ENCODE results near the gene KRTAP5-10.
A peak's percentile ranks its signal among the peaks of the same experiment; 100 is the strongest.

Gene KRTAP5-10

DNA sequence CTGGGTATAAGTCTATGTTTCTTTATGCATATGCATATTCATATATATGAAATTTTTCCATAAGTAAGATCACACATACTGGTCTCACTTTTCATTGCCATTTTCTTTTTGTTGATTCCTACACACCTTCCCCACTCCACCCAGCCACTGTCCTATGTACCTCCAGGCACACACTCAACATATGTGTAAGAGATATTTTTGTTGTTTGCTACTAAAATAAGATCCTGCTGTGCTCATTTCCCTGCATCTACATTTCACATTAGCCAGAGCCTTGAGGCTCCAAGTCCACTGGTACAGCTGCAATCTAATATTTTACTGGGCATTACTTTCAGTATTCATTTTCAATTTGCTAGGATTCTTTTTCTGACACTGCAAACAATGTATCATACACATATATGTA lies 8.1 kb upstream of the KRTAP5-10 start:
- H3K9ac ChIP-seq (ENCODE audit: low read length): no peak overlapping the region
- no peak overlapping the region for H4K8ac ChIP-seq (ENCODE audit: low read depth, low read length)
- H3K27ac ChIP-seq (ENCODE audit: low read depth, low read length): no peak overlapping the region
- H3K36me3 ChIP-seq (ENCODE audit: control insufficient read depth in 1 of 2, insufficient read depth in 2 of 2, low read length in 2 of 2): no peaks in the 10 kb centered on the region
- H2BK5ac ChIP-seq (ENCODE audit: low read depth, low read length, poor library complexity): no peak overlapping the region
- H3K23ac ChIP-seq (ENCODE audit: low read length): no peak overlapping the region
- H2AFZ ChIP-seq (ENCODE audit: insufficient read depth, low read length, poor library complexity): no peak overlapping the region
- no peak overlapping the region for H3K4ac ChIP-seq (ENCODE audit: low read depth, low read length)
- no peak overlapping the region for H3K4me2 ChIP-seq (ENCODE audit: low read length)
- no peak overlapping the region for H3K4me3 ChIP-seq (ENCODE audit: low read depth, low read length)
- H2AK5ac ChIP-seq (ENCODE audit: low read length): no peak overlapping the region
- no peak overlapping the region for H3K18ac ChIP-seq (ENCODE audit: low read length)
- H4K91ac ChIP-seq (ENCODE audit: low read depth, low read length): no peak overlapping the region
- no peak overlapping the region for H2BK12ac ChIP-seq (ENCODE audit: low read length)
- H2BK120ac ChIP-seq (ENCODE audit: insufficient read depth, low read length, poor library complexity): no peak overlapping the region
- DNase-seq: no peak
- no peaks in the 10 kb centered on the region for H3K4me1 ChIP-seq (ENCODE audit: control insufficient read depth in 1 of 2, insufficient read depth in 2 of 2, low read length in 2 of 2)
- H3K27me3 ChIP-seq (ENCODE audit: insufficient read depth, low read length): no peaks in the 10 kb centered on the region
- no peaks in the 10 kb centered on the region for H3K79me2 ChIP-seq (ENCODE audit: control insufficient read depth, insufficient read depth, low read length, poor library complexity)
- H3K79me1 ChIP-seq (ENCODE audit: low read length): no peaks in the 10 kb centered on the region
- peaks cover 7% of the 10 kb centered on the region for H3K9me3 ChIP-seq (ENCODE audit: insufficient read depth, low read depth, low read length)
- H3K14ac ChIP-seq (ENCODE audit: low read length): no peak overlapping the region
- H4K12ac ChIP-seq (ENCODE audit: low read depth, low read length): no peak overlapping the region

DNA sequence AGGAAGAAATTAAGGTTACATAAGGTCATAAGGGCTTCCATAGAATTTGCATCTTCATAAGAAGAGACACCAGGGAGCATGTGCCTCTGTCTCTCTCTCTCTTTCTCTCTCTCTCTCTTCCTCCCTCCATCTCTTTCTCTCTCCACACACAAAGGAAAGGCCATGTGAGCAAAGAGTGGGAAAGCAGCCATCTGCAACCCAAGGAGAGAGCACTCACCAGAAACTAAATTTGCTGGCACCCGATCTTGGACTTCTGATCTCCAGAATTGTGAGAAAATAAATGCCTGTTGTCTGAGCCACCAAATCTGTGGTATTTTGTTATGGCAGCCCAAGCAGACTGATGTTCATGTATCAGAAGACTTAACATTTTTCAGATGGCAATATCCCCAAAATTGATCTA lies 6.4 kb upstream of the KRTAP5-10 start:
- H2AFZ ChIP-seq (ENCODE audit: insufficient read depth, low read length, poor library complexity): no peak overlapping the region
- no peaks in the 10 kb centered on the region for H3K27me3 ChIP-seq (ENCODE audit: insufficient read depth, low read length)
- no peak overlapping the region for H3K4ac ChIP-seq (ENCODE audit: low read depth, low read length)
- peaks cover 7% of the 10 kb centered on the region for H3K9me3 ChIP-seq (ENCODE audit: insufficient read depth, low read depth, low read length)
- no peaks in the 10 kb centered on the region for H3K4me1 ChIP-seq (ENCODE audit: control insufficient read depth in 1 of 2, insufficient read depth in 2 of 2, low read length in 2 of 2)
- no peaks in the 10 kb centered on the region for H3K79me1 ChIP-seq (ENCODE audit: low read length)
- no peak overlapping the region for H4K8ac ChIP-seq (ENCODE audit: low read depth, low read length)
- no peak overlapping the region for H3K18ac ChIP-seq (ENCODE audit: low read length)
- H3K23ac ChIP-seq (ENCODE audit: low read length): no peak overlapping the region
- no peak overlapping the region for H3K4me3 ChIP-seq (ENCODE audit: low read depth, low read length)
- no peak overlapping the region for H4K91ac ChIP-seq (ENCODE audit: low read depth, low read length)
- no peak overlapping the region for H3K14ac ChIP-seq (ENCODE audit: low read length)
- H2BK5ac ChIP-seq (ENCODE audit: low read depth, low read length, poor library complexity): no peak overlapping the region
- H2BK12ac ChIP-seq (ENCODE audit: low read length): no peak overlapping the region
- H2BK120ac ChIP-seq (ENCODE audit: insufficient read depth, low read length, poor library complexity): no peak overlapping the region
- no peak overlapping the region for H3K9ac ChIP-seq (ENCODE audit: low read length)
- WGBS (ENCODE audit: extremely low coverage, insufficient coverage, insufficient read length): no CpG with 5 or more reads among the region's 1 CpG
- H2AK5ac ChIP-seq (ENCODE audit: low read length): no peak overlapping the region
- DNase-seq: no peak
- H3K4me2 ChIP-seq (ENCODE audit: low read length): no peak overlapping the region
- H3K36me3 ChIP-seq (ENCODE audit: control insufficient read depth in 1 of 2, insufficient read depth in 2 of 2, low read length in 2 of 2): no peaks in the 10 kb centered on the region
- H3K79me2 ChIP-seq (ENCODE audit: control insufficient read depth, insufficient read depth, low read length, poor library complexity): no peaks in the 10 kb centered on the region
- no peak overlapping the region for H3K27ac ChIP-seq (ENCODE audit: low read depth, low read length)
- H4K12ac ChIP-seq (ENCODE audit: low read depth, low read length): no peak overlapping the region

DNA sequence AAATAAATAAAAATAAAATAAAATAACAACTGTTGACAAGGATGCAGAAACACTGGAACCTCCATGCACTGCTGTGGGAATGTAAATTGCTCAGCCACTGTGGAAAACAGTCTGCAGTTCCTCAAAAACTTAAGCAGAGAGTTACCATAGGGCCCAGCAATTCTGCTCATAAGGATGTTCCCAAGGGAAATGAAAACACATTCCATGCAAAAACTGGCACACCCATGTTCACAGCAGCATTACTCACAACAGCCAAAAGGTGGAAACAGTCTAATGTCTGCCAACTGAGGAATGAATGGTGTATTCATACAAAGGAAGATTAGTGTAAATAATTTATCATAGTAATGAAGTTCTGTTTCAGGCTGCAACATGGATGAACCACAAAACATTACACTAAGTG lies 3.2 kb upstream of the KRTAP5-10 start:
- Histone ChIP-seq H4K12ac (ENCODE audit: low read depth, low read length) (no peak overlapping the region), H3K4me3 (ENCODE audit: low read depth, low read length) (no peak overlapping the region), H3K9ac (ENCODE audit: low read length) (no peak overlapping the region), H2AFZ (ENCODE audit: insufficient read depth, low read length, poor library complexity) (no peak overlapping the region), H3K27ac (ENCODE audit: low read depth, low read length) (no peak overlapping the region), H3K27me3 (ENCODE audit: insufficient read depth, low read length) (no peaks in the 10 kb centered on the region), H3K14ac (ENCODE audit: low read length) (no peak overlapping the region), H3K36me3 (ENCODE audit: control insufficient read depth in 1 of 2, insufficient read depth in 2 of 2, low read length in 2 of 2) (no peaks in the 10 kb centered on the region), H4K91ac (ENCODE audit: low read depth, low read length) (no peak overlapping the region), H3K4ac (ENCODE audit: low read depth, low read length) (no peak overlapping the region), H2BK120ac (ENCODE audit: insufficient read depth, low read length, poor library complexity) (no peak overlapping the region), H3K18ac (ENCODE audit: low read length) (no peak overlapping the region), H3K23ac (ENCODE audit: low read length) (no peak overlapping the region), H3K79me1 (ENCODE audit: low read length) (no peaks in the 10 kb centered on the region), H4K8ac (ENCODE audit: low read depth, low read length) (no peak overlapping the region), H3K4me2 (ENCODE audit: low read length) (no peak overlapping the region), H2AK5ac (ENCODE audit: low read length) (no peak overlapping the region), H2BK12ac (ENCODE audit: low read length) (no peak overlapping the region), H3K9me3 (ENCODE audit: insufficient read depth, low read depth, low read length) (no peaks in the 10 kb centered on the region), H2BK5ac (ENCODE audit: low read depth, low read length, poor library complexity) (no peak overlapping the region), H3K4me1 (ENCODE audit: control insufficient read depth in 1 of 2, insufficient read depth in 2 of 2, low read length in 2 of 2) (no peaks in the 10 kb centered on the region), H3K79me2 (ENCODE audit: control insufficient read depth, insufficient read depth, low read length, poor library complexity) (no peaks in the 10 kb centered on the region)
- no peak for DNase-seq

DNA sequence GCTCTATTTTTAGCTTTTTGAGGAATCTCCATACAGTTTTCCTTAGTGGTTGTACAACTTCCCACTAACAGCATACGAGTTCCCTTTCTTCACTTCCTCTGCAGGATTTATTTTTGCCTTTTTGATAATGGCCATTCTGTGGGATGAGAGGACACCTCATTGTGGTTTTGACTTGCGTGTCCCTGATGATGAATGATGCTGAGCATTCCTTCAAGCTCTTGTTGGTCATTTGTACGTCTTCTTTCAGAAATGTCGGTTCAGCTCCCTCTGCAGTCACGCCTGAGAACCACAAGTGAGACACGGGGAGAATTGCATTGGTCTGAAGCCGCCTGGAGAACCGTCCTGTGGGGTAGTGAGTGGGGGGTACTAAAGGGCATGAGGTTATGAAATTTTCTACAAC lies 2.0 kb upstream of the KRTAP5-10 start:
- Histone ChIP-seq H2BK120ac (ENCODE audit: insufficient read depth, low read length, poor library complexity) (no peak overlapping the region), H3K4me3 (ENCODE audit: low read depth, low read length) (no peak overlapping the region), H3K4me2 (ENCODE audit: low read length) (no peak overlapping the region), H2BK12ac (ENCODE audit: low read length) (no peak overlapping the region), H4K8ac (ENCODE audit: low read depth, low read length) (no peak overlapping the region), H3K9ac (ENCODE audit: low read length) (no peak overlapping the region), H3K27me3 (ENCODE audit: insufficient read depth, low read length) (no peaks in the 10 kb centered on the region), H3K18ac (ENCODE audit: low read length) (no peak overlapping the region), H3K79me2 (ENCODE audit: control insufficient read depth, insufficient read depth, low read length, poor library complexity) (no peaks in the 10 kb centered on the region), H3K79me1 (ENCODE audit: low read length) (no peaks in the 10 kb centered on the region), H2AK5ac (ENCODE audit: low read length) (no peak overlapping the region), H3K23ac (ENCODE audit: low read length) (no peak overlapping the region), H3K36me3 (ENCODE audit: control insufficient read depth in 1 of 2, insufficient read depth in 2 of 2, low read length in 2 of 2) (no peaks in the 10 kb centered on the region), H3K4me1 (ENCODE audit: control insufficient read depth in 1 of 2, insufficient read depth in 2 of 2, low read length in 2 of 2) (no peaks in the 10 kb centered on the region), H3K9me3 (ENCODE audit: insufficient read depth, low read depth, low read length) (no peaks in the 10 kb centered on the region), H4K12ac (ENCODE audit: low read depth, low read length) (no peak overlapping the region), H3K4ac (ENCODE audit: low read depth, low read length) (no peak overlapping the region), H2AFZ (ENCODE audit: insufficient read depth, low read length, poor library complexity) (no peak overlapping the region), H2BK5ac (ENCODE audit: low read depth, low read length, poor library complexity) (no peak overlapping the region), H3K27ac (ENCODE audit: low read depth, low read length) (no peak overlapping the region), H4K91ac (ENCODE audit: low read depth, low read length) (no peak overlapping the region), H3K14ac (ENCODE audit: low read length) (no peak overlapping the region)
- DNase-seq: peak; percentile 38 to 66
- no CpG with 5 or more reads among the region's 8 CpGs for WGBS (ENCODE audit: extremely low coverage, insufficient coverage, insufficient read length)

DNA sequence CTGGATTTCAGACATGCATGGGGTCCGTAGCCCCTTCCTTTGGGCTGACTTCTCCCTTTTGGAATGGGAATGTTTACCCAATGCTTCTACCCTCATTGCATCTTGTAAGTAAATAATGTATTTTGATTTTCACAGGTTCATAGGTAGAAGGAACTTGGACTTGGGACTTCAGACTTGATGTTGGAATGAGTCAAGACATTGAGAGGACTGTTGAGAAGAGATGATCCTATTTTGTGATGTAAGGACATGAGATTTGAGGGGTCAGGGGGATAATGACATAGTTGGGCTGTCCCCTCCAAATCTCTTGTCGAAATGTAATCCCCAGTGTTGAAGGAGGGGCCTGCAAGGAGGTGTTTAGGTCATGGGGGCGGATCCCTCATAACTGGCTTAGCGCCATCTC lies 933 bp upstream of the KRTAP5-10 start:
- no peak overlapping the region for H3K27ac ChIP-seq (ENCODE audit: low read depth, low read length)
- DNase-seq: no peak
- no peak overlapping the region for H2AFZ ChIP-seq (ENCODE audit: insufficient read depth, low read length, poor library complexity)
- H3K23ac ChIP-seq (ENCODE audit: low read length): no peak overlapping the region
- H3K4me3 ChIP-seq (ENCODE audit: low read depth, low read length): no peak overlapping the region
- H2BK120ac ChIP-seq (ENCODE audit: insufficient read depth, low read length, poor library complexity): no peak overlapping the region
- H4K91ac ChIP-seq (ENCODE audit: low read depth, low read length): no peak overlapping the region
- H3K9me3 ChIP-seq (ENCODE audit: insufficient read depth, low read depth, low read length): no peaks in the 10 kb centered on the region
- H3K4ac ChIP-seq (ENCODE audit: low read depth, low read length): no peak overlapping the region
- H3K36me3 ChIP-seq (ENCODE audit: control insufficient read depth in 1 of 2, insufficient read depth in 2 of 2, low read length in 2 of 2): no peaks in the 10 kb centered on the region
- WGBS (ENCODE audit: extremely low coverage, insufficient coverage, insufficient read length): no CpG with 5 or more reads among the region's 4 CpGs
- no peaks in the 10 kb centered on the region for H3K79me2 ChIP-seq (ENCODE audit: control insufficient read depth, insufficient read depth, low read length, poor library complexity)
- no peaks in the 10 kb centered on the region for H3K79me1 ChIP-seq (ENCODE audit: low read length)
- H4K8ac ChIP-seq (ENCODE audit: low read depth, low read length): no peak overlapping the region
- no peak overlapping the region for H2BK5ac ChIP-seq (ENCODE audit: low read depth, low read length, poor library complexity)
- no peak overlapping the region for H3K4me2 ChIP-seq (ENCODE audit: low read length)
- H4K12ac ChIP-seq (ENCODE audit: low read depth, low read length): no peak overlapping the region
- H3K18ac ChIP-seq (ENCODE audit: low read length): no peak overlapping the region
- no peak overlapping the region for H3K14ac ChIP-seq (ENCODE audit: low read length)
- H3K9ac ChIP-seq (ENCODE audit: low read length): no peak overlapping the region
- H3K4me1 ChIP-seq (ENCODE audit: control insufficient read depth in 1 of 2, insufficient read depth in 2 of 2, low read length in 2 of 2): no peaks in the 10 kb centered on the region
- no peak overlapping the region for H2AK5ac ChIP-seq (ENCODE audit: low read length)
- no peaks in the 10 kb centered on the region for H3K27me3 ChIP-seq (ENCODE audit: insufficient read depth, low read length)
- no peak overlapping the region for H2BK12ac ChIP-seq (ENCODE audit: low read length)

All from trophoblast cell (in vitro differentiated cells and primary cell).